GM12878 (cell line): Measurements from ENCODE around the gene ANKS1A. TPM values are rescaled to one million over a fixed set of nuclear protein-coding genes. Genes with fewer than 3 reads are reported as not detected.

Experiments used
- ATAC-seq: fragments of 200-7000 bp; cut with Tn5 transposase; 3 replicates; pipeline ENCODE4 v1.9.1; 2020; ENCODE audit warnings: mild to moderate bottlenecking, moderate library complexity
- BruUV-seq: library from RNA; stranded (reverse); fragments of 400-500 nt; replicated peaks from 2 replicates; lab custom pipeline; 2021; lab: Mats Ljungman, UMichigan
- CTCF ChIA-PET: fragments of 300-600 bp; sonication (Branson Sonifier 250); formaldehyde crosslinking; extraction: SDS; loops from one replicate; lab custom pipeline; 2021; ENCODE audit warnings: inconsistent platforms; lab: Yijun Ruan, JAX
- POLR2A ChIA-PET: fragments of 350-600 bp; formaldehyde crosslinking; extraction: SDS; loops from one replicate; lab custom pipeline; 2021; ENCODE audit warnings: inconsistent platforms; lab: Charles Lee
- RAD21 ChIA-PET: fragments of 300-600 bp; sonication (Branson Sonifier 250); formaldehyde crosslinking; loops from one replicate; lab custom pipeline; 2023; ENCODE audit warnings: antibody characterized with exemption; ENCODE audit not compliant: unreplicated experiment; lab: Charles Lee
- SMC1A ChIA-PET: fragments of 300-600 bp; sonication (Branson Sonifier 250); formaldehyde crosslinking; loops from one replicate; lab custom pipeline; 2023; ENCODE audit not compliant: unreplicated experiment, uncharacterized antibody; lab: Charles Lee
- DNase-seq: peaks from one replicate; pipeline ENCODE4 v3.0.0-alpha.2; 2011; ENCODE audit warnings: low read depth, low spot score
- FAIRE-seq: peaks from 3 replicates; lab custom pipeline; 2011; peaks lifted over from hg19 to GRCh38; lab: Jason Lieb, UNC
- H2AFZ ChIP-seq: 2 replicates; pipeline ENCODE4 v1.6.0; 2011; ENCODE audit warnings: low read depth, low read length, control low read depth; ENCODE audit not compliant: control insufficient read depth
- H3K27ac ChIP-seq: 2 replicates; pipeline ENCODE4 v1.5.1; 2011; ENCODE audit warnings: control low read depth; ENCODE audit not compliant: control insufficient read depth, insufficient read depth
- H3K27me3 ChIP-seq, 2 experiments: replicated peaks in 1 of 2; 2 replicates each; pipeline versions ENCODE4 v1.6.0 to v1.6.1; 2011; ENCODE audit warnings: low read length in 1 of 2; ENCODE audit not compliant: control insufficient read depth in 2 of 2, insufficient read depth in 2 of 2
- H3K36me3 ChIP-seq, 2 experiments: 2 replicates each; pipeline ENCODE4 v1.5.1; 2011; ENCODE audit warnings: low read length in 1 of 2; ENCODE audit not compliant: control insufficient read depth in 2 of 2, insufficient read depth in 2 of 2
- H3K4me1 ChIP-seq: 2 replicates; pipeline ENCODE4 v1.6.1; 2011; ENCODE audit warnings: mild to moderate bottlenecking, low read length, moderate library complexity, mixed read lengths; ENCODE audit not compliant: control insufficient read depth, insufficient read depth
- H3K4me2 ChIP-seq: 2 replicates; pipeline ENCODE4 v1.6.0; 2011; ENCODE audit warnings: control low read depth; ENCODE audit not compliant: control insufficient read depth, insufficient read depth
- H3K4me3 ChIP-seq: fragments of 200-600 bp; sonication (generic); 2 replicates; pipeline ENCODE4 v1.5.1; 2016
- H3K79me2 ChIP-seq: 2 replicates; pipeline ENCODE4 v1.6.0; 2011; ENCODE audit warnings: low read length; ENCODE audit not compliant: control insufficient read depth, insufficient read depth
- H3K9ac ChIP-seq: 2 replicates; pipeline ENCODE4 v1.8.0; 2011; ENCODE audit warnings: low read length, control low read depth, mixed read lengths; ENCODE audit not compliant: control insufficient read depth, insufficient read depth
- H3K9me3 ChIP-seq: replicated peaks from 3 replicates; pipeline ENCODE4 v1.5.1; 2011; ENCODE audit warnings: mild to moderate bottlenecking, low read length; ENCODE audit not compliant: control insufficient read depth, insufficient read depth
- H4K20me1 ChIP-seq: 2 replicates; pipeline ENCODE4 v1.6.0; 2011; ENCODE audit not compliant: control insufficient read depth, insufficient read depth
- CBFB ChIP-seq: IDR thresholded peaks from 2 replicates; pipeline ENCODE4 v1.6.1; 2016; ENCODE audit warnings: antibody characterized with exemption, low read depth
- HDGF ChIP-seq: fragments of 450-650 bp; IDR thresholded peaks from 2 replicates; pipeline ENCODE4 v1.6.1; 2016; ENCODE audit warnings: antibody characterized with exemption
- IRF4 ChIP-seq: IDR thresholded peaks from 2 replicates; pipeline ENCODE4 v1.6.1; 2011; ENCODE audit warnings: low read depth, low read length
- MTA2 ChIP-seq: fragments of 450-650 bp; IDR thresholded peaks from 2 replicates; pipeline ENCODE4 v1.6.1; 2016; ENCODE audit warnings: low read depth, mild to moderate bottlenecking, moderate library complexity
- MXI1 ChIP-seq: fragments of 150-350 bp; IDR thresholded peaks from 2 replicates; pipeline ENCODE4 v1.6.1; 2011; ENCODE audit warnings: low read depth, mild to moderate bottlenecking, inconsistent platforms, low read length, improper control_type of control experiment
- NRF1 ChIP-seq: conservative IDR thresholded peaks from 2 replicates; pipeline ENCODE4 v1.6.1; 2011; ENCODE audit warnings: mild to moderate bottlenecking, low read depth, low read length, improper control_type of control experiment
- PAX5 ChIP-seq: IDR thresholded peaks from 2 replicates; pipeline ENCODE4 v1.6.1; 2011; ENCODE audit warnings: low read depth, low read length, borderline replicate concordance
- PML ChIP-seq: IDR thresholded peaks from 2 replicates; pipeline ENCODE4 v1.6.1; 2012; ENCODE audit warnings: low read length, inconsistent platforms
- POLR2A ChIP-seq: IDR thresholded peaks from 2 replicates; pipeline ENCODE4 v1.6.1; 2011; ENCODE audit warnings: low read depth, mild to moderate bottlenecking, low read length
- POLR2AphosphoS2 ChIP-seq: IDR thresholded peaks from 2 replicates; pipeline ENCODE4 v1.6.1; 2011; ENCODE audit warnings: low read depth, mild to moderate bottlenecking, low read length, improper control_type of control experiment, moderate library complexity
- SP1 ChIP-seq: IDR thresholded peaks from one replicate; pipeline ENCODE4 v1.6.1; 2011; ENCODE audit warnings: low read depth, low read length
- TCF3 ChIP-seq: IDR thresholded peaks from 2 replicates; pipeline ENCODE4 v1.6.1; 2012; ENCODE audit warnings: low read depth, mild to moderate bottlenecking, low read length, borderline replicate concordance; ENCODE audit not compliant: insufficient read depth
- YY1 ChIP-seq: IDR thresholded peaks from 2 replicates; pipeline ENCODE4 v1.6.1; 2011; ENCODE audit warnings: low read depth, mild to moderate bottlenecking, low read length
- ZNF622 ChIP-seq: fragments of 450-650 bp; IDR thresholded peaks from 2 replicates; pipeline ENCODE4 v1.6.1; 2017; ENCODE audit warnings: mild to moderate bottlenecking, inconsistent platforms
- ZSCAN29 ChIP-seq: fragments of 450-650 bp; IDR thresholded peaks from 2 replicates; pipeline ENCODE4 v1.6.1; 2017; ENCODE audit warnings: mild to moderate bottlenecking, moderate library complexity
- WGBS: methylation state at CpG from one replicate; pipeline ENCODE4 v1.1.6; 2016; ENCODE audit warnings: low lambda C conversion rate; ENCODE audit not compliant: insufficient replicate concordance, insufficient coverage; ENCODE audit errors: missing lambda C conversion rate; 5-methylcytosine and 5-hydroxymethylcytosine counted together
- in situ Hi-C: fragments of 300-500 bp; cut with MboI; formaldehyde crosslinking; loops from 9 replicates; pipeline ENCODE4 v1.14.3; 2018; ENCODE audit warnings: mixed read lengths
- intact Hi-C: fragments of 100-400 bp; cut with micrococcal nuclease; formaldehyde crosslinking; loops from one replicate; pipeline ENCODE4 v1.14.2; 2022; ENCODE audit not compliant: unreplicated experiment
- polyA plus RNA-seq, 11 experiments: library from polyadenylated mRNA; depleted of rRNA in 4 of 11; unstranded in 6 of 11; stranded (reverse) in 5 of 11; fragments of >200 nt; fragmentation: Nextera tagmentation in 4 of 11; fragmentation: Illumina TruSeq in 1 of 11; extraction: Ambion mirVana in 4 of 11; extraction: Trizol in 1 of 11; gene quantifications; 1 replicate in 1 of 11; 2 replicates in 10 of 11; pipeline versions ENCODE4 v1.2.1 to v1.2.3, GENCODE V29; 2011 to 2016; ENCODE audit warnings: inconsistent platforms in 2 of 11, missing spikeins in 2 of 11, low read depth in 1 of 11
- total RNA-seq, 4 experiments: library from RNA; depleted of rRNA in 3 of 4; stranded (reverse); fragments of >200 nt in 3 of 4; fragmentation: Illumina TruSeq in 1 of 4; extraction: Trizol in 1 of 4; gene quantifications; 2 replicates each; pipeline versions ENCODE4 v1.2.1 to v1.2.3, GENCODE V29; 2013 to 2021
- TF ChIP-seq, protein P1 (sequence below): IDR thresholded peaks from 2 replicates; pipeline ENCODE4 v1.6.1; 2011; ENCODE audit warnings: borderline replicate concordance, low read depth, mild to moderate bottlenecking, moderate library complexity, low read length; ENCODE audit not compliant: insufficient read depth, poor library complexity, severe bottlenecking
- TF ChIP-seq, protein P2 (sequence below): fragments of 450-650 bp; formaldehyde crosslinking; IDR thresholded peaks from 2 replicates; pipeline ENCODE4 v1.4.0; 2020; ENCODE audit warnings: mild to moderate bottlenecking, moderate library complexity
- TF ChIP-seq, protein P3 (sequence below): fragments of 450-650 bp; IDR thresholded peaks from 2 replicates; pipeline ENCODE4 v1.6.1; 2018; ENCODE audit warnings: borderline replicate concordance, mild to moderate bottlenecking; ENCODE audit not compliant: partially characterized antibody

The ANKS1A gene
- total and polyA plus RNA-seq, 10 of the 15 experiments (the other 5 are each of a cell fraction or from before 2014, with no cell fraction given): 0.60 to 7.0 (median 3.0) TPM

DNA sequence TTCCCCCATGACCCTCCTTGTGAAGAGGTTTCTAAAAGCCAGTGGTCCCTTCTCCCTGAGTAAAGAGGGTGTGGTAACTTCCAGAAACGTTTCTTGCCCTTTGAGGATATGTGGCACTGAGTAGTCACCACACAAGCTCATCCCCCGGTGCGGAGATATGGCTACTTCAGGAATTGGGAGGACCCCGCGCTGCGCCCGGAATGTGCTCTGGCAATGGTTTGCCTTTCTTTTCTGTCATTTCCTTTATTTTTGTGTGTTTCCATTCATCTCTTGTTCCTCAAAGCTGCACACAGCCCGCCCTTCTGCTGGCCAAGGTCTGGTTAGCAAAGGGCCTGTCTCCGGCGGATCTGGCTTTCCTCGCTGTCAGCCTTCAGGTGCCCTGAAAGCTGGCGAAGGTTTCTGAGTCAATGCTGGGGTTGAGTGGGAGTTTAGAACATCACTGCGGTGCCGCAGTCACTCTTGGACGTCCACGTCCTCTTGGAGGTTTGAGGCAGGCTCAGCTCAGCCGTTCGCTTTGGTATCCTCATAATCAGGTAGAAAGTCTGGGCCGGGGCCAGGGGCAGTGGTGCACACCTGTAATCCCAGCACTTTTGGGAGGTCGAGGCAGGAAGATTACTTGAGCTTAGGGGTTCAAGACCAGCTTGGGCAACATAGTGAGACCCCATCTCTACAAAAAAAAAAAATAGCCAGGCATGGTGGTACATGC lies 184.9 kb downstream of the ANKS1A start:
- H3K4me3 ChIP-seq: no peak overlapping the region
- no peak for ATAC-seq
- ChIA-PET CTCF (no interaction called here), RAD21 (no interaction called here), POLR2A (no interaction called here), SMC1A (no interaction called here)
- no peaks in the 10 kb centered on the region; a peak in 1 of 4 replicates for H3K36me3 ChIP-seq
- H3K4me2 ChIP-seq: no peak overlapping the region
- no peaks in the 10 kb centered on the region for H3K9me3 ChIP-seq
- no peaks in the 10 kb centered on the region for H4K20me1 ChIP-seq
- no peak for DNase-seq
- intact Hi-C loops: no loop called here
- WGBS: 82% methylated on average over 20 of the region's 20 CpGs
- H3K27me3 ChIP-seq: no peaks in the 10 kb centered on the region
- H2AFZ ChIP-seq: no peak overlapping the region
- no peak overlapping the region for H3K27ac ChIP-seq
- H3K4me1 ChIP-seq: no peaks in the 10 kb centered on the region
- in situ Hi-C loops: no loop called here
- H3K9ac ChIP-seq: no peak overlapping the region
- no TSS peak for BruUV-seq
- FAIRE-seq: no peak
- H3K79me2 ChIP-seq: no peaks in the 10 kb centered on the region
- TF ChIP-seq HDGF (no peak), CBFB (no peak), PAX5 (no peak), SP1 (no peak), MTA2 (no peak), YY1 (no peak), TCF3 (no peak), POLR2A (no peak), IRF4 (no peak), MXI1 (no peak), PML (no peak), ZNF622 (no peak), NRF1 (no peak), ZSCAN29 (no peak), POLR2AphosphoS2 (no peak)
- TF ChIP-seq, protein P1, sequence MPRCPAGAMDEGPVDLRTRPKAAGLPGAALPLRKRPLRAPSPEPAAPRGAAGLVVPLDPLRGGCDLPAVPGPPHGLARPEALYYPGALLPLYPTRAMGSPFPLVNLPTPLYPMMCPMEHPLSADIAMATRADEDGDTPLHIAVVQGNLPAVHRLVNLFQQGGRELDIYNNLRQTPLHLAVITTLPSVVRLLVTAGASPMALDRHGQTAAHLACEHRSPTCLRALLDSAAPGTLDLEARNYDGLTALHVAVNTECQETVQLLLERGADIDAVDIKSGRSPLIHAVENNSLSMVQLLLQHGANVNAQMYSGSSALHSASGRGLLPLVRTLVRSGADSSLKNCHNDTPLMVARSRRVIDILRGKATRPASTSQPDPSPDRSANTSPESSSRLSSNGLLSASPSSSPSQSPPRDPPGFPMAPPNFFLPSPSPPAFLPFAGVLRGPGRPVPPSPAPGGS: no peak
- TF ChIP-seq, protein P2, sequence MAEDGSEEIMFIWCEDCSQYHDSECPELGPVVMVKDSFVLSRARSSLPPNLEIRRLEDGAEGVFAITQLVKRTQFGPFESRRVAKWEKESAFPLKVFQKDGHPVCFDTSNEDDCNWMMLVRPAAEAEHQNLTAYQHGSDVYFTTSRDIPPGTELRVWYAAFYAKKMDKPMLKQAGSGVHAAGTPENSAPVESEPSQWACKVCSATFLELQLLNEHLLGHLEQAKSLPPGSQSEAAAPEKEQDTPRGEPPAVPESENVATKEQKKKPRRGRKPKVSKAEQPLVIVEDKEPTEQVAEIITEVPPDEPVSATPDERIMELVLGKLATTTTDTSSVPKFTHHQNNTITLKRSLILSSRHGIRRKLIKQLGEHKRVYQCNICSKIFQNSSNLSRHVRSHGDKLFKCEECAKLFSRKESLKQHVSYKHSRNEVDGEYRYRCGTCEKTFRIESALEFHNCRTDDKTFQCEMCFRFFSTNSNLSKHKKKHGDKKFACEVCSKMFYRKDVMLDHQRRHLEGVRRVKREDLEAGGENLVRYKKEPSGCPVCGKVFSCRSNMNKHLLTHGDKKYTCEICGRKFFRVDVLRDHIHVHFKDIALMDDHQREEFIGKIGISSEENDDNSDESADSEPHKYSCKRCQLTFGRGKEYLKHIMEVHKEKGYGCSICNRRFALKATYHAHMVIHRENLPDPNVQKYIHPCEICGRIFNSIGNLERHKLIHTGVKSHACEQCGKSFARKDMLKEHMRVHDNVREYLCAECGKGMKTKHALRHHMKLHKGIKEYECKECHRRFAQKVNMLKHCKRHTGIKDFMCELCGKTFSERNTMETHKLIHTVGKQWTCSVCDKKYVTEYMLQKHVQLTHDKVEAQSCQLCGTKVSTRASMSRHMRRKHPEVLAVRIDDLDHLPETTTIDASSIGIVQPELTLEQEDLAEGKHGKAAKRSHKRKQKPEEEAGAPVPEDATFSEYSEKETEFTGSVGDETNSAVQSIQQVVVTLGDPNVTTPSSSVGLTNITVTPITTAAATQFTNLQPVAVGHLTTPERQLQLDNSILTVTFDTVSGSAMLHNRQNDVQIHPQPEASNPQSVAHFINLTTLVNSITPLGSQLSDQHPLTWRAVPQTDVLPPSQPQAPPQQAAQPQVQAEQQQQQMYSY (CRISPR knock-in tag): no peak
- TF ChIP-seq, protein P3, sequence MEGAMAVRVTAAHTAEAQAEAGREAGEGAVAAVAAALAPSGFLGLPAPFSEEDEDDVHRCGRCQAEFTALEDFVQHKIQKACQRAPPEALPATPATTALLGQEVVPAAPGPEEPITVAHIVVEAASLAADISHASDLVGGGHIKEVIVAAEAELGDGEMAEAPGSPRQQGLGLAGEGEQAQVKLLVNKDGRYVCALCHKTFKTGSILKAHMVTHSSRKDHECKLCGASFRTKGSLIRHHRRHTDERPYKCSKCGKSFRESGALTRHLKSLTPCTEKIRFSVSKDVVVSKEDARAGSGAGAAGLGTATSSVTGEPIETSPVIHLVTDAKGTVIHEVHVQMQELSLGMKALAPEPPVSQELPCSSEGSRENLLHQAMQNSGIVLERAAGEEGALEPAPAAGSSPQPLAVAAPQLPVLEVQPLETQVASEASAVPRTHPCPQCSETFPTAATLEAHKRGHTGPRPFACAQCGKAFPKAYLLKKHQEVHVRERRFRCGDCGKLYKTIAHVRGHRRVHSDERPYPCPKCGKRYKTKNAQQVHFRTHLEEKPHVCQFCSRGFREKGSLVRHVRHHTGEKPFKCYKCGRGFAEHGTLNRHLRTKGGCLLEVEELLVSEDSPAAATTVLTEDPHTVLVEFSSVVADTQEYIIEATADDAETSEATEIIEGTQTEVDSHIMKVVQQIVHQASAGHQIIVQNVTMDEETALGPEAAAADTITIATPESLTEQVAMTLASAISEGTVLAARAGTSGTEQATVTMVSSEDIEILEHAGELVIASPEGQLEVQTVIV: no peak
